HG03135 (cell line): ENCODE measurements around the gene ZDBF2.
"Not testable (repeated sequence)": the region's sequence is repeated elsewhere in the genome, so short reads cannot be mapped to it uniquely, and the experiment has no call there.

Experiments used
- ATAC-seq: cut with Tn5 transposase; IDR thresholded peaks from one replicate; pipeline ENCODE4 v1.9.1; 2021; ENCODE audit warnings: mild to moderate bottlenecking, moderate library complexity; ENCODE audit not compliant: unreplicated experiment

ZDBF2 gene

GRCh38 chr2:206274434-206275311, at the start of gene ZDBF2:
ZDBF2 (plus strand) TSS chr2:206274663; CDS start chr2:206281850, 7,187 bp downstream.
- ATAC-seq = peak; percentile 72

- peak; percentile 96 for ATAC-seq
Measured at GRCh38 chr2:206225435-206226232, 48.8 kb upstream of the ZDBF2 start.

DNA sequence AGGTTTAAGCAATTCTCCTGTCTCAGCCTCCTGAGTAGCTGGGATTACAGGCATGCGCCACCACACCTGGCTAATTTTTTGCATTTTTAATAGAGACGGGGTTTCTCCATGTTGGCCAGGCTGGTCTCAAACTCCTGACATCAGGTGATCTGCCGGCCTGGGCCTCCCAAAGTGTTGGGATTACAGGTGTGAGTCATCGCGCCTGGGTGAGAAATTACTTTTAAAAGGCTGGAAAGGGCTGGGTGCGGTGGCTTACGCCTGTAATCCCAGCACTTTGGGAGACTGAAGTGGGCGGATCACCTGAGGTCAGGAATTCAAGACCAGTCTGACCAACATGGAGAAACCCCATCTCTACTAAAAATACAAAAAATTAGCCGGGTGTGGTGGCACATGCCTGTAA, 45.8 kb upstream of the ZDBF2 start:
- not testable (repeated sequence) for ATAC-seq

GRCh38 chr2:206229642-206230041, 44.8 kb upstream of the ZDBF2 start:
- no peak for ATAC-seq

- no peak for ATAC-seq
Measured at GRCh38 chr2:206230060-206230762, 44.3 kb upstream of the ZDBF2 start.

GRCh38 chr2:206231669-206232286, 42.7 kb upstream of the ZDBF2 start:
- no peak for ATAC-seq

GRCh38 chr2:206232287-206233035, 42.0 kb upstream of the ZDBF2 start:
- no peak for ATAC-seq

- no peak for ATAC-seq
Measured at GRCh38 chr2:206239157-206239556, 35.3 kb upstream of the ZDBF2 start.

- ATAC-seq = no peak
Measured at GRCh38 chr2:206240327-206240726, 34.1 kb upstream of the ZDBF2 start.

DNA sequence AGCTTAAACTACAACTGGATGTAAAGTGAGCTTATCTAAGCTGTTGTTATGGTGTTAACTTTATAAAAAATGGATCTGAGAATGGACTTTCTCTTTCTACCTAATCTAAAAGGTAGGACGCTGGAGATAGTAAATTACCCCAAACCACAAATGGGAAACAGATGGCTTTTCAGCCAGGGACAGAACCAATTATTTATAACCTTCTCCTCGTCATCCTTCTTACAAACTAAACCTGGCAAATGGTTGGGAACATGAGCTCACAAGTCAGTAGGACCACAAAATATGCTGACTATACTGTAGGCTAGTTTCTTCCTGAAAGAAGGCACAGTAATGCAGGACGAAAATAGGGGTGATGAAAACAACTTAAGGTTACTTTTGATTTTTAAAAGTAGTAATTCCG, 32.7 kb upstream of the ZDBF2 start:
- no peak for ATAC-seq

GRCh38 chr2:206245265-206245672, 29.2 kb upstream of the ZDBF2 start:
- ATAC-seq = peak; percentile 56

- no peak for ATAC-seq
Measured at GRCh38 chr2:206250041-206250897, 24.2 kb upstream of the ZDBF2 start.

GRCh38 chr2:206253125-206253776, 21.2 kb upstream of the ZDBF2 start:
- ATAC-seq = no peak

- no peak for ATAC-seq
Measured at GRCh38 chr2:206253777-206254166, 20.7 kb upstream of the ZDBF2 start.

GRCh38 chr2:206255003-206255402, 19.5 kb upstream of the ZDBF2 start:
- ATAC-seq = no peak

DNA sequence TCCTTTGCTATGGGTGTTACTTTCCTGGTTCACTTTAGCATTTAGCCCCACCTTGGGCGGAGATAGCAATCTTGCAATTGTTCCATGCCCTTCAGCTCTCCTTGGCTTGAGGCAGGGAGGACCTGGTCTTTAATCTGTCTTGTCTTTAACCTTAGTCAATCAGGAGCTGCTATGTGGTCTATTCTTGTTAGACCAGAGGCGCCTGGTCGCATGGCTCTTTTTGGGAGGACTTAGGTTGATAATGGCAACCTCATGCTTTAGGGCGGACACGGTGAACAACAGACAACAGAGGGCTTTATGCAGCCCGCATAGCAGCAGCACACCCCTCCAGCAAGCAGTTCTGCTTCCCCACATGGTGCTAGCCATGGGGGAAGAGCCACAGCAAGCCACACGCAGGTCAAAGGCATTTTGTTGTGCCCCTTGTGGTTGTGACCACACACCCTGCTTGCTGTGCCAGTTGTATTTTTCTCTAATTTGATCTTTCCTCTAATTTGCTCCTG, 17.7 kb upstream of the ZDBF2 start:
- no peak for ATAC-seq

DNA sequence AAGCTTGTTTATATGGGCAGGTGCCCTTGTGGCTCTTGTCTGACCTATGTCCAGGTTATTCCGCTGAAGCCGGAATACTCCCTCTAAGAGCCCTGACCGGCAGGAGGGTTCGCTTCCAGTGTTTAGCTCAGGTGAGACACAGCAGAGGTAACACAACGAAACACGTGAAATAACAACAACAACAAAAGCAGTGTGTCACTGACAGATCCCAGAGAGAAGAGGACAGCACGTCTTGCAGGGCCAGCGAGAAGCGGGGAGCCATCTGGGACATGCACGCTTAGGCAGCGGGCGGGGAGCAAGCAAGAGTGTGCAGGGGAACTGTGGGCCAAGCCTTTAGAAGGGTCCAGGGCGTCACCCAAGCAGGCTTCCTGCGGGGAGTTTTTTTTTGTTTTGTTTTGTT, 17.1 kb upstream of the ZDBF2 start:
- no peak for ATAC-seq

- no peak for ATAC-seq
Measured at GRCh38 chr2:206257861-206258260, 16.6 kb upstream of the ZDBF2 start.
